A549 (cell line): Measurements from ENCODE around the gene SHOC2. TPM values are rescaled to one million over a fixed set of nuclear protein-coding genes. Genes with fewer than 3 reads are reported as not detected.

Experiments used
- ATAC-seq, 2 experiments: fragments of 200-7000 bp in 1 of 2; fragments of >200 bp in 1 of 2; cut with Nextera tagmentation in 1 of 2; cut with Tn5 transposase in 1 of 2; 3 replicates each; pipeline versions ENCODE4 v1.8.0 to v1.9.1; 2018 to 2020; ENCODE audit warnings: mild to moderate bottlenecking in 1 of 2, moderate library complexity in 1 of 2
- CTCF ChIA-PET: fragments of 300-600 bp; sonication (Branson Sonifier 250); formaldehyde crosslinking; extraction: SDS; loops from one replicate; lab custom pipeline; 2021; ENCODE audit warnings: antibody characterized with exemption, inconsistent platforms; lab: Yijun Ruan, JAX
- POLR2A ChIA-PET: fragments of 350-600 bp; formaldehyde crosslinking; extraction: SDS; loops from one replicate; lab custom pipeline; 2021; ENCODE audit warnings: antibody characterized with exemption, inconsistent platforms; lab: Yijun Ruan, JAX
- DNase-seq, 2 experiments: peaks; one replicate each; pipeline versions ENCODE4 v3.0.0 to v3.0.0-alpha.2; 2011 to 2016; ENCODE audit warnings: low read depth in 1 of 2, low spot score in 1 of 2
- FAIRE-seq: peaks from 2 replicates; lab custom pipeline; 2011; peaks lifted over from hg19 to GRCh38; lab: Jason Lieb, UNC
- H3K27ac ChIP-seq, 2 experiments: fragments of >200 bp; sonication (Bioruptor Twin); formaldehyde crosslinking; 3 replicates each; pipeline ENCODE4 v1.5.1; 2016 to 2017
- H3K4me1 ChIP-seq: fragments of >200 bp; sonication (Bioruptor Twin); formaldehyde crosslinking; 3 replicates; pipeline ENCODE4 v1.6.1; 2016
- H3K4me2 ChIP-seq: fragments of >200 bp; sonication (Bioruptor Twin); formaldehyde crosslinking; 3 replicates; pipeline ENCODE4 v1.6.1; 2016
- H3K4me3 ChIP-seq: fragments of >200 bp; sonication (Bioruptor Twin); formaldehyde crosslinking; 3 replicates; pipeline ENCODE4 v1.5.1; 2016
- H3K9me3 ChIP-seq: fragments of >200 bp; sonication (Bioruptor Twin); formaldehyde crosslinking; 3 replicates; pipeline ENCODE4 v1.6.1; 2016
- CBX2 ChIP-seq: fragments of 200-600 bp; sonication (generic); IDR thresholded peaks from 2 replicates; pipeline ENCODE4 v1.6.1; 2016; ENCODE audit warnings: low read depth, mild to moderate bottlenecking, borderline replicate concordance
- CBX8 ChIP-seq: fragments of 200-600 bp; sonication (generic); IDR thresholded peaks from 2 replicates; pipeline ENCODE4 v1.6.1; 2016
- CEBPB ChIP-seq, 2 experiments: fragments of >200 bp in 1 of 2; sonication (Bioruptor Twin) in 1 of 2; formaldehyde crosslinking in 1 of 2; IDR thresholded peaks; 2 replicates each; pipeline ENCODE4 v1.6.1; 2012 to 2016
- CHD4 ChIP-seq: fragments of 200-600 bp; sonication (generic); IDR thresholded peaks from 2 replicates; pipeline ENCODE4 v1.6.1; 2016; ENCODE audit warnings: antibody characterized with exemption, mild to moderate bottlenecking, borderline replicate concordance
- EHF ChIP-seq: fragments of 250-450 bp; sonication (Bioruptor Pico); IDR thresholded peaks from 2 replicates; pipeline ENCODE4 v1.5.0; 2020; ENCODE audit warnings: mild to moderate bottlenecking
- EHMT2 ChIP-seq: fragments of 200-600 bp; sonication (generic); IDR thresholded peaks from 2 replicates; pipeline ENCODE4 v1.6.1; 2016; ENCODE audit warnings: antibody characterized with exemption, low read depth, mild to moderate bottlenecking, moderate library complexity
- FOSB ChIP-seq: fragments of 250-450 bp; sonication (Bioruptor Pico); IDR thresholded peaks from 2 replicates; pipeline ENCODE4 v1.5.0; 2020; ENCODE audit warnings: mild to moderate bottlenecking, moderate library complexity
- GATA3 ChIP-seq: IDR thresholded peaks from 2 replicates; pipeline ENCODE4 v1.6.1; 2012; ENCODE audit warnings: borderline replicate concordance
- HDAC2 ChIP-seq: fragments of 200-600 bp; sonication (generic); IDR thresholded peaks from 2 replicates; pipeline ENCODE4 v1.6.1; 2016
- HOXA7 ChIP-seq: fragments of 250-450 bp; sonication (Bioruptor Pico); IDR thresholded peaks from 2 replicates; pipeline ENCODE4 v1.5.0; 2020; ENCODE audit warnings: mild to moderate bottlenecking, moderate library complexity
- HOXB13 ChIP-seq: fragments of 250-450 bp; sonication (Bioruptor Pico); IDR thresholded peaks from 2 replicates; pipeline ENCODE4 v1.5.0; 2020; ENCODE audit warnings: low read depth, mild to moderate bottlenecking, moderate library complexity
- HOXB5 ChIP-seq: fragments of 250-450 bp; sonication (Bioruptor Pico); IDR thresholded peaks from 2 replicates; pipeline ENCODE4 v1.5.0; 2020; ENCODE audit warnings: mild to moderate bottlenecking, moderate library complexity
- JUN ChIP-seq, 2 experiments: fragments of >200 bp; sonication (Bioruptor Twin); formaldehyde crosslinking; IDR thresholded peaks; 2 replicates in 1 of 2; 3 replicates in 1 of 2; pipeline ENCODE4 v1.6.1; 2016 to 2017
- JUNB ChIP-seq: fragments of >200 bp; sonication (Bioruptor Twin); formaldehyde crosslinking; IDR thresholded peaks from 2 replicates; pipeline ENCODE4 v1.6.1; 2016
- KDM1A ChIP-seq: fragments of 200-600 bp; sonication (generic); IDR thresholded peaks from 2 replicates; pipeline ENCODE4 v1.6.1; 2016; ENCODE audit warnings: low read depth, mild to moderate bottlenecking
- MAZ ChIP-seq: fragments of 150-350 bp; IDR thresholded peaks from 2 replicates; pipeline ENCODE4 v1.6.1; 2014; ENCODE audit warnings: antibody characterized with exemption, low read depth, low read length, borderline replicate concordance
- MYC ChIP-seq: IDR thresholded peaks from 2 replicates; pipeline ENCODE4 v1.6.1; 2012; ENCODE audit warnings: mild to moderate bottlenecking, inconsistent platforms, low read length, improper control_type of control experiment, borderline replicate concordance
- NR3C1 ChIP-seq: fragments of >200 bp; sonication (Bioruptor Twin); formaldehyde crosslinking; IDR thresholded peaks from 3 replicates; pipeline ENCODE4 v1.6.1; 2017
- POLR2A ChIP-seq: IDR thresholded peaks from 2 replicates; pipeline ENCODE4 v1.6.1; 2012; ENCODE audit warnings: mild to moderate bottlenecking, low read length
- RAD21 ChIP-seq, 2 experiments: fragments of >200 bp in 1 of 2; sonication (Bioruptor Twin) in 1 of 2; formaldehyde crosslinking in 1 of 2; IDR thresholded peaks in 1 of 2; conservative IDR thresholded peaks in 1 of 2; 2 replicates in 1 of 2; 3 replicates in 1 of 2; pipeline ENCODE4 v1.6.1; 2012 to 2018; ENCODE audit warnings: inconsistent platforms in 1 of 2
- RFX5 ChIP-seq: fragments of 450-650 bp; IDR thresholded peaks from 2 replicates; pipeline ENCODE4 v1.7.1; 2014; ENCODE audit warnings: antibody characterized with exemption, mild to moderate bottlenecking, moderate library complexity
- RNF2 ChIP-seq: fragments of 200-600 bp; sonication (generic); IDR thresholded peaks from 2 replicates; pipeline ENCODE4 v1.6.1; 2016; ENCODE audit warnings: low read depth, mild to moderate bottlenecking, antibody characterized with exemption, moderate library complexity, borderline replicate concordance
- SMC3 ChIP-seq: fragments of >200 bp; sonication (Bioruptor Twin); formaldehyde crosslinking; IDR thresholded peaks from 3 replicates; pipeline ENCODE4 v1.6.1; 2018; ENCODE audit warnings: inconsistent platforms
- ZFP36 ChIP-seq: fragments of 450-650 bp; IDR thresholded peaks from 2 replicates; pipeline ENCODE4 v1.6.1; 2014; ENCODE audit warnings: borderline replicate concordance; ENCODE audit not compliant: partially characterized antibody
- WGBS: methylation state at CpG from one replicate; pipeline ENCODE4 v1.1.6; 2017; ENCODE audit errors: missing lambda C conversion rate; 5-methylcytosine and 5-hydroxymethylcytosine counted together
- polyA plus RNA-seq, 4 experiments: library from polyadenylated mRNA; depleted of rRNA in 3 of 4; stranded (reverse); fragments of >200 nt; fragmentation: RNase III in 1 of 4; extraction: RNeasy Plus Mini Kit Qiagen cat#74134 plus additional on column Dnase treatment in 1 of 4; gene quantifications; 2 replicates in 3 of 4; 3 replicates in 1 of 4; pipeline ENCODE4 v1.2.3, GENCODE V29; 2011 to 2017
- TF ChIP-seq, protein P1 (sequence below): IDR thresholded peaks from 2 replicates; pipeline ENCODE4 v1.6.1; 2012
- TF ChIP-seq, protein P2 (sequence below): fragments of >200 bp; sonication (Bioruptor Twin); formaldehyde crosslinking; IDR thresholded peaks from 2 replicates; pipeline ENCODE4 v1.6.1; 2016
- TF ChIP-seq, protein P3 (sequence below): fragments of 150-350 bp; IDR thresholded peaks from 2 replicates; pipeline ENCODE4 v1.6.1; 2014; ENCODE audit warnings: low read depth, mild to moderate bottlenecking, low read length
- TF ChIP-seq, protein P4 (sequence below): fragments of >200 bp; sonication (Bioruptor Twin); formaldehyde crosslinking; IDR thresholded peaks from 3 replicates; pipeline ENCODE4 v1.6.1; 2016
- TF ChIP-seq, protein P5 (sequence below): fragments of 250-450 bp; sonication (Bioruptor Pico); IDR thresholded peaks from 2 replicates; pipeline ENCODE4 v1.5.0; 2021; ENCODE audit warnings: mild to moderate bottlenecking, moderate library complexity, borderline replicate concordance
- TF ChIP-seq, protein P6 (sequence below): fragments of 200-600 bp; sonication (generic); IDR thresholded peaks from 2 replicates; pipeline ENCODE4 v1.6.1; 2016; ENCODE audit warnings: antibody characterized with exemption, mild to moderate bottlenecking, moderate library complexity

SHOC2 gene
- polyA plus RNA-seq, 2 of the 4 experiments (the other 2 are of a cell fraction): 20.5 to 32.1 TPM

DNA sequence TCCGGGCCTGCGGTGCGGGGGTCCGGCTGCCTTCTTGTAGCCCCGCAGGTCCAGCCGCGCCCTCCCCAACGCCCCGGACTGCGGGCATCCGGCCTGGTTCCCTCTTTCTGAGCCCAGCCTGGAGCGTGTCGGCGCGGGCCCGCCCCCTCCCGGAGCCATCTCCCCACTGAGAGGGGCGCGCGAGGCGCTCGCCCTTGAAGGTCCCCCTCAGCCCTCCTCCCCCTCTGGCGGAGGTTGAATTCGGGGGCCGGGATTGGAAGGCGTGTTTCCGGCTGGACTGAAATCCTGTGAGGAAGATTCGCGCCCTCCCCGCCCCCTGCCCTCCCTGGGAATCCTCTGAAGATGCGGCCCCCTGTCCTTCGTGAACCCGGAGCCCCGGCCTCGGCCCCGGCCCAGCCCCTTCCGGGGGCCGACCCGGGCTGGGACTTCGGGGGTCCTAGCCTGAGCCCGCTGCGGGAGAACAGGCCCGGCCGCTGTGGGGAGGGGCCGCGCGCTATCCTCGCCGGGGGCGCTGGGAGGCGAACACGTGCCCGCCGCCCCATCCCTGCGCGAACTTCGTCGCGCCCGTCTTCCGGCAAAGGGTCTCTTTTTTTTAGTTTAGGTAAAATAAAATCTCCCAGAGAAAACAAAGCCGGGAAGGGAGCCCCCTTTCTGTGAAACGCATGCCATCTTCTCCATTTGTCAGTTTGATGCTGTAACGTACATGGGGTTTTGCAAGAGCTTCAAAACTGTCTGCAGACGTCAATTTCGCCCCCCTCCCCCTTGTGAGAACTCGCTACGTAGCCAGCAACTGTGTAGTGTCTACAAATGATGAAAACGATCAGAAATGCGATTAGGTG, 47.0 kb upstream of the SHOC2 start:
- H3K9me3 ChIP-seq: no peaks in the 10 kb centered on the region
- H3K4me1 ChIP-seq: peaks cover 35% of the 10 kb centered on the region
- FAIRE-seq (no peak), ATAC-seq (peak; percentile 79 to 87), DNase-seq (peak; percentile 24 to 88)
- WGBS: under 1% methylated on average over 19 of the region's 70 CpGs
- peak overlapping the region; percentile 78 for H3K4me3 ChIP-seq
- ChIA-PET CTCF (interaction anchor here (0.7 to 1.5 kb wide), 7 partner anchors 14 to 123 kb away, joined by 3 to 5 read pairs (median 3); no protein-coding TSS in a partner anchor), POLR2A (interaction anchor here (1.0 to 1.9 kb wide), 11 partner anchors 10 to 200 kb away, joined by 3 to 18 read pairs (median 5); partner anchors contain the start of genes BBIP1 and SHOC2)
- peak overlapping the region; percentile 88 for H3K4me2 ChIP-seq
- H3K27ac ChIP-seq: peak overlapping the region; percentile 89 to 95
- TF ChIP-seq POLR2A: 0 out of 2 replicates have a peak, but pooled peaks have one; percentile 18
- TF ChIP-seq, protein P1, sequence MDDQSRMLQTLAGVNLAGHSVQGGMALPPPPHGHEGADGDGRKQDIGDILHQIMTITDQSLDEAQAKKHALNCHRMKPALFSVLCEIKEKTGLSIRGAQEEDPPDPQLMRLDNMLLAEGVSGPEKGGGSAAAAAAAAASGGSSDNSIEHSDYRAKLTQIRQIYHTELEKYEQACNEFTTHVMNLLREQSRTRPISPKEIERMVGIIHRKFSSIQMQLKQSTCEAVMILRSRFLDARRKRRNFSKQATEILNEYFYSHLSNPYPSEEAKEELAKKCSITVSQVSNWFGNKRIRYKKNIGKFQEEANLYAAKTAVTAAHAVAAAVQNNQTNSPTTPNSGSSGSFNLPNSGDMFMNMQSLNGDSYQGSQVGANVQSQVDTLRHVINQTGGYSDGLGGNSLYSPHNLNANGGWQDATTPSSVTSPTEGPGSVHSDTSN: no peak
- no peak for TF ChIP-seq MAZ
- no peak; the same call in 1 of the 2 replicates for TF ChIP-seq MYC
- TF ChIP-seq GATA3: no peak
- no peak for TF ChIP-seq CBX2
- no peak for TF ChIP-seq CHD4
- TF ChIP-seq, protein P2, sequence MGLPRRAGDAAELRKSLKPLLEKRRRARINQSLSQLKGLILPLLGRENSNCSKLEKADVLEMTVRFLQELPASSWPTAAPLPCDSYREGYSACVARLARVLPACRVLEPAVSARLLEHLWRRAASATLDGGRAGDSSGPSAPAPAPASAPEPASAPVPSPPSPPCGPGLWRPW: no peak
- TF ChIP-seq CEBPB (IDR thresholded peaks at IDR 0.05): peak; percentile 78 to 79
- TF ChIP-seq RNF2: no peak
- TF ChIP-seq HOXA7 (CRISPR knock-in tag): no peak
- TF ChIP-seq, protein P3, sequence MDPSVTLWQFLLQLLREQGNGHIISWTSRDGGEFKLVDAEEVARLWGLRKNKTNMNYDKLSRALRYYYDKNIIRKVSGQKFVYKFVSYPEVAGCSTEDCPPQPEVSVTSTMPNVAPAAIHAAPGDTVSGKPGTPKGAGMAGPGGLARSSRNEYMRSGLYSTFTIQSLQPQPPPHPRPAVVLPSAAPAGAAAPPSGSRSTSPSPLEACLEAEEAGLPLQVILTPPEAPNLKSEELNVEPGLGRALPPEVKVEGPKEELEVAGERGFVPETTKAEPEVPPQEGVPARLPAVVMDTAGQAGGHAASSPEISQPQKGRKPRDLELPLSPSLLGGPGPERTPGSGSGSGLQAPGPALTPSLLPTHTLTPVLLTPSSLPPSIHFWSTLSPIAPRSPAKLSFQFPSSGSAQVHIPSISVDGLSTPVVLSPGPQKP: no peak
- 0 out of 2 replicates have a peak, but pooled peaks have one; percentile 9 for TF ChIP-seq FOSB (CRISPR knock-in tag)
- TF ChIP-seq JUNB: no peak
- no peak for TF ChIP-seq NR3C1
- TF ChIP-seq HOXB5: 0 out of 2 replicates have a peak, but pooled peaks have one; percentile 58
- TF ChIP-seq, protein P4, sequence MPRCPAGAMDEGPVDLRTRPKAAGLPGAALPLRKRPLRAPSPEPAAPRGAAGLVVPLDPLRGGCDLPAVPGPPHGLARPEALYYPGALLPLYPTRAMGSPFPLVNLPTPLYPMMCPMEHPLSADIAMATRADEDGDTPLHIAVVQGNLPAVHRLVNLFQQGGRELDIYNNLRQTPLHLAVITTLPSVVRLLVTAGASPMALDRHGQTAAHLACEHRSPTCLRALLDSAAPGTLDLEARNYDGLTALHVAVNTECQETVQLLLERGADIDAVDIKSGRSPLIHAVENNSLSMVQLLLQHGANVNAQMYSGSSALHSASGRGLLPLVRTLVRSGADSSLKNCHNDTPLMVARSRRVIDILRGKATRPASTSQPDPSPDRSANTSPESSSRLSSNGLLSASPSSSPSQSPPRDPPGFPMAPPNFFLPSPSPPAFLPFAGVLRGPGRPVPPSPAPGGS: no peak
- TF ChIP-seq CBX8: no peak
- peak; percentile 39 to 48; a peak in 3 of 5 replicates for TF ChIP-seq JUN (IDR thresholded peaks at IDR 0.05)
- no peak for TF ChIP-seq RFX5
- TF ChIP-seq HOXB13 (CRISPR knock-in tag): no peak
- no peak for TF ChIP-seq EHMT2
- TF ChIP-seq ZFP36: no peak
- TF ChIP-seq SMC3: peak; percentile 24; the same call in 1 of the 3 replicates
- no peak for TF ChIP-seq HDAC2
- TF ChIP-seq, protein P5, sequence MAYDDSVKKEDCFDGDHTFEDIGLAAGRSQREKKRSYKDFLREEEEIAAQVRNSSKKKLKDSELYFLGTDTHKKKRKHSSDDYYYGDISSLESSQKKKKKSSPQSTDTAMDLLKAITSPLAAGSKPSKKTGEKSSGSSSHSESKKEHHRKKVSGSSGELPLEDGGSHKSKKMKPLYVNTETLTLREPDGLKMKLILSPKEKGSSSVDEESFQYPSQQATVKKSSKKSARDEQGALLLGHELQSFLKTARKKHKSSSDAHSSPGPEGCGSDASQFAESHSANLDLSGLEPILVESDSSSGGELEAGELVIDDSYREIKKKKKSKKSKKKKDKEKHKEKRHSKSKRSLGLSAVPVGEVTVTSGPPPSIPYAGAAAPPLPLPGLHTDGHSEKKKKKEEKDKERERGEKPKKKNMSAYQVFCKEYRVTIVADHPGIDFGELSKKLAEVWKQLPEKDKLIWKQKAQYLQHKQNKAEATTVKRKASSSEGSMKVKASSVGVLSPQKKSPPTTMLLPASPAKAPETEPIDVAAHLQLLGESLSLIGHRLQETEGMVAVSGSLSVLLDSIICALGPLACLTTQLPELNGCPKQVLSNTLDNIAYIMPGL (CRISPR knock-in tag): peak; percentile 67; the same call in 1 of the 2 replicates
- no peak for TF ChIP-seq EHF (CRISPR knock-in tag)
- TF ChIP-seq, protein P6, sequence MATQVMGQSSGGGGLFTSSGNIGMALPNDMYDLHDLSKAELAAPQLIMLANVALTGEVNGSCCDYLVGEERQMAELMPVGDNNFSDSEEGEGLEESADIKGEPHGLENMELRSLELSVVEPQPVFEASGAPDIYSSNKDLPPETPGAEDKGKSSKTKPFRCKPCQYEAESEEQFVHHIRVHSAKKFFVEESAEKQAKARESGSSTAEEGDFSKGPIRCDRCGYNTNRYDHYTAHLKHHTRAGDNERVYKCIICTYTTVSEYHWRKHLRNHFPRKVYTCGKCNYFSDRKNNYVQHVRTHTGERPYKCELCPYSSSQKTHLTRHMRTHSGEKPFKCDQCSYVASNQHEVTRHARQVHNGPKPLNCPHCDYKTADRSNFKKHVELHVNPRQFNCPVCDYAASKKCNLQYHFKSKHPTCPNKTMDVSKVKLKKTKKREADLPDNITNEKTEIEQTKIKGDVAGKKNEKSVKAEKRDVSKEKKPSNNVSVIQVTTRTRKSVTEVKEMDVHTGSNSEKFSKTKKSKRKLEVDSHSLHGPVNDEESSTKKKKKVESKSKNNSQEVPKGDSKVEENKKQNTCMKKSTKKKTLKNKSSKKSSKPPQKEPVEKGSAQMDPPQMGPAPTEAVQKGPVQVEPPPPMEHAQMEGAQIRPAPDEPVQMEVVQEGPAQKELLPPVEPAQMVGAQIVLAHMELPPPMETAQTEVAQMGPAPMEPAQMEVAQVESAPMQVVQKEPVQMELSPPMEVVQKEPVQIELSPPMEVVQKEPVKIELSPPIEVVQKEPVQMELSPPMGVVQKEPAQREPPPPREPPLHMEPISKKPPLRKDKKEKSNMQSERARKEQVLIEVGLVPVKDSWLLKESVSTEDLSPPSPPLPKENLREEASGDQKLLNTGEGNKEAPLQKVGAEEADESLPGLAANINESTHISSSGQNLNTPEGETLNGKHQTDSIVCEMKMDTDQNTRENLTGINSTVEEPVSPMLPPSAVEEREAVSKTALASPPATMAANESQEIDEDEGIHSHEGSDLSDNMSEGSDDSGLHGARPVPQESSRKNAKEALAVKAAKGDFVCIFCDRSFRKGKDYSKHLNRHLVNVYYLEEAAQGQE: no peak
- TF ChIP-seq RAD21 (conservative IDR thresholded peaks at IDR 0.05 in 1 of 2, IDR thresholded peaks at IDR 0.05 in 1 of 2): 0 out of 5 replicates have a peak, but pooled peaks of 1 of the 2 experiments have one; percentile 23
- TF ChIP-seq KDM1A: no peak
